SK-N-SH treated with all-trans-retinoic acid at 6 μM for 48 hours (cell line): ENCODE results near the gene ESPNL.

Experiments used
- ATAC-seq: fragments of 200-7000 bp; cut with Tn5 transposase; 3 replicates; pipeline ENCODE4 v1.9.1; 2020; ENCODE audit warnings: mild to moderate bottlenecking, moderate library complexity
- BACH2 ChIP-seq: fragments of 250-450 bp; sonication (Bioruptor Pico); IDR thresholded peaks from 2 replicates; pipeline ENCODE4 v1.9.0; 2021; ENCODE audit warnings: mild to moderate bottlenecking, borderline replicate concordance
- CREB5 ChIP-seq: fragments of 250-450 bp; sonication (Bioruptor Pico); IDR thresholded peaks from 2 replicates; pipeline ENCODE4 v1.5.1; 2020; ENCODE audit warnings: low read depth, mild to moderate bottlenecking, moderate library complexity
- CSDC2 ChIP-seq: fragments of 250-450 bp; sonication (Bioruptor Pico); IDR thresholded peaks from 2 replicates; pipeline ENCODE4 v1.5.0; 2020; ENCODE audit warnings: mild to moderate bottlenecking, moderate library complexity
- CSRNP3 ChIP-seq: fragments of 250-450 bp; sonication (Bioruptor Pico); IDR thresholded peaks from 2 replicates; pipeline ENCODE4 v1.5.1; 2021; ENCODE audit warnings: mild to moderate bottlenecking, moderate library complexity
- ESRRG ChIP-seq: fragments of 250-450 bp; sonication (Bioruptor Pico); IDR thresholded peaks from 2 replicates; pipeline ENCODE4 v1.6.1; 2021; ENCODE audit warnings: mild to moderate bottlenecking
- GLIS3 ChIP-seq: fragments of 250-450 bp; sonication (Bioruptor Pico); IDR thresholded peaks from 2 replicates; pipeline ENCODE4 v1.5.0; 2020; ENCODE audit warnings: mild to moderate bottlenecking, moderate library complexity
- ISL1 ChIP-seq: fragments of 250-450 bp; sonication (Bioruptor Pico); IDR thresholded peaks from 2 replicates; pipeline ENCODE4 v2.1.2; 2022; ENCODE audit warnings: mild to moderate bottlenecking, moderate library complexity
- POU6F1 ChIP-seq: fragments of 250-450 bp; sonication (Bioruptor Pico); IDR thresholded peaks from 2 replicates; pipeline ENCODE4 v1.8.0; 2021; ENCODE audit warnings: low read depth, mild to moderate bottlenecking, moderate library complexity, borderline replicate concordance
- PPARA ChIP-seq: fragments of 250-450 bp; sonication (Bioruptor Pico); IDR thresholded peaks from 2 replicates; pipeline ENCODE4 v1.5.0; 2020; ENCODE audit warnings: mild to moderate bottlenecking, borderline replicate concordance
- RARB ChIP-seq: fragments of 250-450 bp; sonication (Bioruptor Pico); IDR thresholded peaks from 2 replicates; pipeline ENCODE4 v1.8.0; 2021; ENCODE audit warnings: mild to moderate bottlenecking, moderate library complexity
- SNAI2 ChIP-seq: fragments of 250-450 bp; sonication (Bioruptor Pico); IDR thresholded peaks from 2 replicates; pipeline ENCODE4 v1.5.0; 2020; ENCODE audit warnings: mild to moderate bottlenecking, moderate library complexity
- TOX ChIP-seq: fragments of 250-450 bp; sonication (Bioruptor Pico); IDR thresholded peaks from 2 replicates; pipeline ENCODE4 v1.8.0; 2021; ENCODE audit warnings: mild to moderate bottlenecking, moderate library complexity, borderline replicate concordance
- TSHZ2 ChIP-seq: fragments of 250-450 bp; sonication (Bioruptor Pico); IDR thresholded peaks from 2 replicates; pipeline ENCODE4 v1.5.0; 2020; ENCODE audit warnings: mild to moderate bottlenecking, moderate library complexity
- ZC3H10 ChIP-seq: fragments of 250-450 bp; sonication (Bioruptor Pico); IDR thresholded peaks from 2 replicates; pipeline ENCODE4 v1.5.1; 2021; ENCODE audit warnings: mild to moderate bottlenecking, moderate library complexity
- ZFP3 ChIP-seq: fragments of 250-450 bp; sonication (Bioruptor Pico); IDR thresholded peaks from 2 replicates; pipeline ENCODE4 v1.5.0; 2020; ENCODE audit warnings: mild to moderate bottlenecking, moderate library complexity
- ZFP30 ChIP-seq: fragments of 450-650 bp; formaldehyde crosslinking; IDR thresholded peaks from 2 replicates; pipeline ENCODE4 v1.5.0; 2022; ENCODE audit warnings: mild to moderate bottlenecking, moderate library complexity
- ZNF565 ChIP-seq: fragments of 450-650 bp; formaldehyde crosslinking; conservative IDR thresholded peaks from 2 replicates; pipeline ENCODE4 v1.5.0; 2020; ENCODE audit warnings: low read depth, mild to moderate bottlenecking, moderate library complexity
- ZNF70 ChIP-seq: fragments of 450-650 bp; formaldehyde crosslinking; IDR thresholded peaks from 2 replicates; pipeline ENCODE4 v1.5.0; 2020; ENCODE audit warnings: mild to moderate bottlenecking, moderate library complexity
- ZNF8 ChIP-seq: fragments of 450-650 bp; formaldehyde crosslinking; IDR thresholded peaks from 2 replicates; pipeline ENCODE4 v1.5.0; 2020; ENCODE audit warnings: mild to moderate bottlenecking, moderate library complexity

ESPNL gene

GRCh38 chr2:238059505-238059904 lies 40.6 kb upstream of the ESPNL start:
- no peak for ATAC-seq
- no peak for TF ChIP-seq ZNF565
- TF ChIP-seq ZNF8 (CRISPR knock-in tag), result no peak
- TF ChIP-seq POU6F1 (CRISPR knock-in tag), result no peak
- no peak for TF ChIP-seq SNAI2 (CRISPR knock-in tag)
- no peak for TF ChIP-seq ZNF70 (CRISPR knock-in tag)
- no peak for TF ChIP-seq ZFP3
- TF ChIP-seq, all 23 proteins: peak for 0

GRCh38 chr2:238060096-238060541 lies 40.0 kb upstream of the ESPNL start:
- TF ChIP-seq CSDC2 (CRISPR knock-in tag) (no peak), TOX (CRISPR knock-in tag) (no peak), ZNF8 (CRISPR knock-in tag) (no peak), ZNF70 (CRISPR knock-in tag) (0 out of 2 replicates have a peak, but pooled peaks have one; percentile 32), ZFP30 (no peak)
- no peak for ATAC-seq

GRCh38 chr2:238060542-238061314 lies 39.4 kb upstream of the ESPNL start, which contains the start of gene SCLY:
TSS of gene SCLY (plus strand) at chr2:238061001. CDS start at chr2:238061055, 54 bp downstream.
- TF ChIP-seq CSRNP3 (CRISPR knock-in tag), result no peak
- 0 out of 2 replicates have a peak, but pooled peaks have one; percentile 13 for TF ChIP-seq TSHZ2 (CRISPR knock-in tag)
- TF ChIP-seq POU6F1 (CRISPR knock-in tag), result 0 out of 2 replicates have a peak, but pooled peaks have one; percentile 29
- no peak for TF ChIP-seq ISL1 (CRISPR knock-in tag)
- 0 out of 2 replicates have a peak, but pooled peaks have one; percentile 19 for TF ChIP-seq ZFP3
- ATAC-seq, result peak; percentile 98

- no peak for TF ChIP-seq SNAI2 (CRISPR knock-in tag)
- no peak for TF ChIP-seq CSDC2 (CRISPR knock-in tag)
- TF ChIP-seq PPARA (CRISPR knock-in tag), result no peak
- no peak for TF ChIP-seq POU6F1 (CRISPR knock-in tag)
- no peak for TF ChIP-seq TOX (CRISPR knock-in tag)
- TF ChIP-seq RARB, result no peak
- no peak for TF ChIP-seq ZNF70 (CRISPR knock-in tag)
- no peak for TF ChIP-seq ISL1 (CRISPR knock-in tag)
- TF ChIP-seq ESRRG, result no peak
- no peak for TF ChIP-seq BACH2
- no peak for TF ChIP-seq ZFP3
- no peak for TF ChIP-seq GLIS3 (CRISPR knock-in tag)
- no peak for TF ChIP-seq CREB5
- no peak for TF ChIP-seq ZC3H10 (CRISPR knock-in tag)
- ATAC-seq, result peak; percentile 37
These were observed 38.6 kb upstream of the ESPNL start for GRCh38 chr2:238061315-238062202.
